ENCODE data around the gene MIER2.
"Not testable (repeated sequence)": the region's sequence is repeated elsewhere in the genome, so short reads cannot be mapped to it uniquely, and the experiment has no call there.

The MIER2 gene

DNA sequence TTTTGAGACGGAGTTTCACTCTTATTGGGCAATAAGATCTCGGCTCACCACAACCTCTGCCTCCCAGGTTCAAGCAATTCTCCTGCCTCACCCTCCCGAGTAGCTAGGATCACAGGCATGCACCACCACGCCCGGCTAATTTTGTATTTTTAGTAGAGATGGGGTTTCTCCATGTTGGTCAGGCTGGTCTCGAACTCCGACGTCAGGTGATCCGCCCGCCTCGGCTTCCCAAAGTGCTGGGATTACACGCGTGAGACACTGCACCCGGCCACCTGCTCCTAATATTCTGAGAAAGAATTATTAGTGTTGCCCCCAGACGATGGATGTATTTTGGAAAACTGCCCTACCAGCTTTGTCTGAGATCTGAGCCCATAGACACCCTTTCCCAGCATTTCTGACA is 10.9 kb upstream of the MIER2 start:
- not testable (repeated sequence) for DNase-seq

DNA sequence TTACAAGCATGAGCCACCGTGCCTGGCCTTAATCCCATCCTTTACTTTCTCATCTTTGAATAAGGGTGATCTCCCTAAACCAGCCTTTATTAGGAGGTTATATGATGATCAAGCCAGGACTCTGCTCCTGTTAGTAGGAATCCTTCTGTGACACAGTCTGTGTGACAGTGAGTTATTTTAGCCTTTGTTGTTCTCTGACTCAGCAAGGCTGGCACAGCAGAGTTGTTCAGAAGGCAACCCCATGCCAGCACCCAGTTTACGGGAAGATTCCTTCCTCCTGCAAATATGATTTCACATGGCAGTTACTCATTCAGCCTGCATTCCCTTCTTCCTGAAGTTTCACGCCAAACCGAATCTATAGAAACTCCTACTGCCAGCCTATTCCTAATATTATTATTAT is 10.5 kb upstream of the MIER2 start:
- DNase-seq, result no peak

DNA sequence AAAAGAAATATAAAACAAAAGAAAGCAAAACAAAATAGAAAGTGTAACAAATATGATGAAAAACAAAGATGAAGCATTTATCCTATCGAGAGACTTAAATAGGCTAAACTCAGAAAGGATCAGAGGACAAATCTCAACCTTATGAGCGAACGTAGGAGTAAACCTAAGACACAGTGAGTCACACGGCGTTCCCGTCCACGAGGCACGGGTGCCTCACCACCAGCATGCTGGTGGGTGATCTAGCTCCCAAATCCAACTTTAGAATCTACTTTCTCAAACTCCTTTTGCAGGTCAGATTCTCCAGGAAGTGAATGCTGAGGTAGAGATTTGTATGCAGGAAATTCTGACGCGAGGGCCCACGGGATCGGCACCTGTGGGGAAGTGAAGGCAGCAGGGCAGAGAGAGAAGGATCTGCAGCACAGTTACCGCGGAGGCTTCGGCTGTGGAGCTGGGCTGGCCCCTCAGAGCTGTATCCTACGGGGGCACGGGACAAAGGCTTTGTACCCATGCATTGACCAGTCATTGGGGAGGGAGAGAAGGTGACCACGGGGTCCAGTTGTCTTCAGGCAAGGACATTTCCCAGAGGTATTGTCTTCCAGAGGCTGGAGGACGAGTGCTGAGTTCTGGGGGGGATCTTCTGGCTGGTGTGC is 7.5 kb upstream of the MIER2 start:
- no peak for DNase-seq

DNA sequence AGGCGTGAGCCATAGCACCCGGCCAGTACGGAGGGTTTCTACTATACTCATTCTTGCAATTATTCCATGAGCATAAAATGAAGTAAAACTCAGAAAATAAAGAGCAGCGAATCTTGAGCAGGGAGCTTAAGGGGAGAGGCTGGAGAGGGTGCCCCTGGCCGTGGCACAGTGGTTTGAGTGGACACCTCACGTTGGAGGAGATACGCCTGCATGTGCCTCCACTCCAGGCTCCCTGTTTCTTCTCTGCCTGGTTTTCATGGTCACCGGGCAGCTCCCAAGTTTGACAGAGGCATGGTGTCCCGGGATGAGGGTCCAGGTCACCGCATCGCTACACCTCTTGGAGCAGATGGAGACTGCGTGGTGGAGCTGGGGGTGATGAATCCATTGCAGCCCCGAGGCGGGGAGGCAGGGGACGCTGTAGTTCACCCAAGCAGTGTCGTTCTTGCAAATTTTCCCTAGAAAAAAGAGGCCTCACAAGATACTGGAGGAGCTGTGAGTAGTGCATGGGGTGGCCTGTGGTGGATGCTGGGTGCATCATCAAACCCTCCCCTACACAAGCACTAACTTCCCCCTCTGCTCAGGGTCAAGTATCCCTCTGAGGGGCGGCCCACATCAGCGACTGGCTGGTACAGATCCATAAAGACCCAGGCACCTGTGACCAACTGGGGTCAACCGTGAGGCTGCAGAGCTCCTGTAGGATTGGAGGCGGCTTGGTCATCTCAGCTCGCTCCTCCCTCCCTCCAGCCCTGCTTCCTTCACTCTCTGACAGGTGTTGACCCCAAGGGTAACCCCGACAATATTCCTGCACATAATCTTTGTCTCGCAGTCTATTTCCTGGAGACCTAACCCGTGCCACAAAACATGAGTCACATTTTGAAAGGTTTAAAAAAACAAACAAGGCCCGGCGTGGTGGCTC is 3.6 kb upstream of the MIER2 start:
- DNase-seq, result no peak

DNA sequence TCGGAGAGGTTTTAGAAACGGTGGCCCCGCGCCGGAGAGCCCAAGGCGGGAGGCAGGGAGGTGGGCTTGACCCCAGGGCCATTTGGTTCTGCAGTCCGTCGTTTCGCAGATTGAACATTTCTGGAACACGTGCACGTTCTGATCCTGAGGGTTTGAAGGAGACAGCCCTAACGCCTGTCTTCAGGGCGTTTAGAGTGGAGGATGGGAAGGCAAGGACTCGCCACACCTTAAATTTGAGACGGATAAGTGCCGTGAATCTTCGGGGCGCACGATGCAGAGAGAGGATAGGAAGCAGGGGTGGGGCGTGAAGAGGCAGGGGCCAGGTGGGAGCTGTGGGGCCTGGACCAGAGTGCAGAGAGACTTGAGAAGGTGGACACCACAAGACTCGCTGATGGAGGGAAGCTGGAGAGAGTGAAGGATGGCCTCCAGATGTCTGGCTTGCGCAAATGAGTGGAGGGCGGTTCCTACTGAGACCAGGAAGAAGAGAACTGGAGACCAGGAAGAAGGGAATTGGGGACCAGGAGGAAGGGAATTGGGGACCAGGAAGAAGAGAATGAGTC is 804 bp upstream of the MIER2 start:
- DNase-seq, result no peak

DNA sequence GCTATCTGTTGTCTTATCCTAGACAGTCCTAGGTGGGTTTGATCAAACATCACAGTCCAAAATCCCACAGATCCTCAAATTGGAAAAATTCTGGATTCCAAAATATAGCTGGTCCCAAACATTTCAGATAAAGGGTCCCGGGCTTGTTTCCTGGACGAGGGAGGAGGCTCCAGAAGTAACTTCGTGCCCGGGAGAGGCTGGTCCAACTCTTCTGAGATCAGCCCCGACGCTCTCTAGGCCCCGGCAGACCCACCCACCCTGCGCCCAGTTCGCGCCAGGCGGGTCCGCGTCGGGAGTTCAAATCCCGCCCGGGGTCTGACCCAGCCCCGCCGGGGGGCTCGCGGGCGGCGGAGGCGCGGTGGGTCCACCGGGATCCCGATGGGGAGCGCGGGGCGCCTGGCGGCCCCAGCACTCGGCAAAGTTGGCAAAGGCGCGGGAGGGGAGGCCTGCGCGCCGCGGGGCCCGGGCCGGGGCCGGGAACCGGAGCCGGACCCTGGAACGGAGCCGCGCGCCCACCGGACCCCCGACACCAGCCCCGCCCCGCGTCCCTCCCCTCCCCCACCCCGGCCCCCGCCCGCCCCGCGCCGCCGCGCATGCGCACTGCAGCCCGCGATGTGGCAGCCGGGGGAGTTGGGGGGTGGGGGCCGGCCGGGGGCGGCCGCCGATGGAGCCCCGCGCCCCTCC is 513 bp downstream of the MIER2 start:
- peak; percentile 46 for DNase-seq

DNA sequence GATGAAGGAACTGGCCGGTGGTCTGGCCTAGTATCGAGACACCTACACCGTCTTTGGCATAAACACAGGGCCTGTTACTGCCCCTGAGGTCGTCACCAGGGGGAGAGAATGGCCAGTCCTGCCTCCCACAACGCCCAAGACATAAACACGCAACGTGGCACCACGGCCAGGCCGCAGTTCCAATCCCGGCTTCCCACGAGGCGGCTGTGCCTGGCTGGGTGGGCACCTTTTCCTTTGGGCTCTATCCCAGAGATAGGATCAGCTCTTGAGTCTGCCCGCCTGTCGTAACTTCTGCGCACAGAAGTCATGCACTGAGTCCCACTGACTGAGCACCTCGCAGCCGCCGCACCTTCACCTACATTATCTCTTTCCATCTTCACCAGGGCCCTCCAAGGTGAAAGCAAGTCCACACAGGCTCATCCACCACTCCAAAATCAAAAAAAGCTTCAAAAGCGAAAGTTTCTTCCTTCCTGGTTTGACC is 1.1 kb downstream of the MIER2 start:
- no peak for DNase-seq

DNA sequence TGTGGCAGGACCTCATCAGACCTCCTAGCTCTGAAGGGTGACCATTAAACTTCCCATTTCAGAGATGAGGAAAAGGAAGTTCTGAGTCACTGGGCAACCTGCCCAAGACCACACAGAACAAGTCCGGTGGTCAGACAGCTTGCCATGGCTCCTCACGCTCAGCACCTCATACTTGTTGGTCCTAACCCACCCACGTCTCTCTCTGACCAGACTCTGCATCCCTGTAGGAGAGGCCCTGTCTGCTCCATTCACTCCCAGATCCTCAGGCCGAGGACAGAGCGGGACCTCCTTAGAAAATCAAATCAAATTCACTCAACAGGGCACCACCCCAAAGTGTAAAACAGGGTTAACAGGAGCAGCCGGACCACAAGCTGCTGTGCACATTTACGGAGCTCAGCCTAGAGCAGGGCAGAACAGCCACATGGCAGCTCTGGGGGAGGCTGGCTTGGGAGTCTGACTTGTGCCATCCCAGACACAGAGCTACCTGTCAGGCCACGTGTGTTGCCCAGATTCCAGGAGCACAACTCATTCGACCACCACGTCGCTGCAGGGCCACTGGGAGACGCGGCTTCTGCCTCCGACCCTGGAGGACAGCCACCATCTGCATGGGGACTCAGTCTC is 1.7 kb downstream of the MIER2 start:
- DNase-seq, result no peak

DNA sequence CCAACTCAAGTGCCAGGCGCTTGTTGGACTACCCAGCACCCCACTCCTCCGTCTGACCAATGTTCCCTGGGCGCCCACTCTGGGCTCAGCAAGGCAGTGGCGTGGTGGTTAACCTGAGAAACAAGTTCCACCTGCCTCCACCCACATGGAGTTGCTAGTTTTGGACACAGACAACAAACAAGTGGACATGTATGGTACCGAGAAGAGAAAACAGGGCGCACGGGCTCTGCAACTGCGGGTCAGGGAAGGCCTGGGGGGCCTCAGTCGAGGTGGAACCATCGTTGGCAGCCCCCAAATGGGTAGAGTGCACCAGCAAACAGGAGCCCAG is 2.5 kb downstream of the MIER2 start:
- no peak for DNase-seq

DNA sequence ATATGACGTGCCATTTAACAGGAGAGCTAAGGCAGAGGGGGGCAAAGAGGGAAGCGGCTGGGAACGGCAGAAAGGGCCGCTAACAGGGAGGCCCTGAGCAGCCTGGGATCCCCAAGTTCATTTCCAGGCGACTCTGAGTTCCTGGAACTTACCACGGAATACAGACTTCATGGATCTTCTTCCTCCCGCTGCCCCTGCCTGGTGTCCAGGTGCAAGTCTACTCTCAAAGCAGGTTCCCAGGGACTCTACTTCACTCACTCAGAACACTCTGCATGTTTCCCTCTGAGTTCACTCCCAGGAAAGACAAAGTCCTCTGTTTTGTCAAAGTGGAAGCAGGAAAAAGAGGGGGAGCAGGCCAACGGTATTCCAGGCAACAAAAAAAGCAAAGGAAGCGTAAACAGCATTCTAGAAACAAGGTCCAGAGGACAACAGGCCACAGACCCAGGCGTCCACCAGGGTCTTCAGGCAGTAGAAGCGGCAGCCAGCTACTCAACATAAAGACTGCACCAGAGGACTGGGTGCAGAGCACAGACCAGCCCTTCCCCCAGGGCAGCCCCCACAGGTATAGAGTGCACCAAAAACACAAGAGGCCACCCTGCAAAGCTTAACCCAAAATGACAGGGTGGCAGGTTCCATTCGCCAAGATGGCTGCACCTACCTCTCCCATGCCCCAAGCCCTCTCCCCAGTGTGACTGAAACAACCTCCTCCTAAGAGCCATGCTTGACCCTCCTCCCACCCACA is 3.0 kb downstream of the MIER2 start:
- DNase-seq, result no peak

DNA sequence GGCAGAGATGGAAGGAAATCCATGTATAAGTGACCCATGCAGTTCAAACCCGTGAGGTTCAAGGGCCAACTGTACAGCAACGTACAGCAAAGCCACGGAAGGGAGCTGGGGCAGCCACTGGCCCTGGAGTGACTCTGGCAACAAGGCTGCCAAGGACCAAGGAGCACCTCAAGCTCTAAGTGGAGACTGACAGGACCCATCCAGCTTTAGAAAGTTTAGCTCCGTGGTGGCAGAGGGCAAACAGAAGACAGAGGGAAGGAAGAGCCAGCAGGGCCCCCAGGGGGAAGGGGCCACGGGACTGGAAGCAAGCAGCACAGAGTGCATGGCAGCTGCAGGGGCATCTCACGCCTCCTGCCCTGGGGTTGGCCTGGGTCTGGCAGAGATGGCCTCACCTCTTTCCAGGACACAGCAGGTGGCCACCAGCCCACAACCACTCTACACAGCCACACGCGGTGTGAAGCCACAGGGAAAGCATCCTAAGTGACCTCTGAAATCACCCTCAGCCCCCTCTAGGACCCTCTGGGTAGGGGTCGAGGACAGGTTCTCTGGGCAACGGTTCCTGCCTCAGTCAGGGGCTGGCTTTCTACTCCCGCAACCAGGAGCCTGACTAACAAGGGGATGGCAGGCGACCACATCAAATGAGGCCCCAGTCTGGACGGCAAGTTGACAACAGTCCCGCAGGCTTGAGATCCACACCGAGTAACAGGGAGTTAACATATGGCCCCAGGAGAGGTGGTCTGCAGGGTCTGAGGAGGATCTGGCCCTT is 3.8 kb downstream of the MIER2 start:
- no peak for DNase-seq

DNA sequence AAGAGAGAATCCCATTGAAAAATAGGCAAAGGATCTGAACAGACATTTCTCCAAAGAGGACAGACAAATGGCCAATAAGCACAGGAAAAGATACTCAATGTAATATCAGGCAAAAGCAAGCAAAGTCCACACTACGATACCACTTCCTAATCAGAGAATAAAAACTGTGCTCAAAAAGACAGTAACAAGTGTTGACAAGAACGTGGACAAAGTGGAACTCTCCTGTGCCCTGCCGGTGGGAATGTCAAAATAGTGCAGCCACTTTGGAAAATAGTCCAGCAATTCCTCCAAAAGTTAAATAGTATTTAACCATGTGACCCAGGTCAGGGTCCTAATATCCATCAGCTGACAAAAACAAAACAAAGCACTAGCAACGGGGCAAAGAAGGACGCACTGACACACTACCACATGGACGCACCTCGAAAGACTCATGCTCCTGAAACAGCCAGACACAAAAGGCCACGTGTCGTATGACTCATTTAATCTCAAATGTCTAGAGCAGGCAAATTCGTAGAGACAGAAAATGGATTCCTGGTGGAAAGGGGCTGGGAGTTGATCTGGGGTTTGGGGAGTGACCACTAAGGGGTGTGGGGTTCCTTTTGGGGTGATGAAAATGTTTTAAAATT is 5.2 kb downstream of the MIER2 start:
- DNase-seq, result no peak

DNA sequence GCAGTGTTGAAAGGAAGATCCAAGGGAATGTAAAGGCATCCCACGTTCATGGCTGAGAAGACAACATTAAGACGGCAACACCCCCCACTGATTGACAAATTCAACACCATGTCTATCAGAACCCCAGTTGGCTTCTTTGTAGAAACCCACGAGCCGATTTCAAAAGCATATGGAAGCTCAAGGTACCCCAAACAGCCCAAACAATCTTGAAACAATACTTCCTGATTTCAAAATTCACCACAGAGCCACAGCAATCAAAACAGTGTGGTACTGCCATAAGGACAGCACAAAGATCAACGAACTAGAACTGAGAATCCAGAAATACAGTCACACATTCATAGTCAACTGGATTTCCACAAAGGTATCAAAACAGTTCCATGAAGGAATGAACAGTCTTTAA is 6.2 kb downstream of the MIER2 start:
- no peak for DNase-seq

DNA sequence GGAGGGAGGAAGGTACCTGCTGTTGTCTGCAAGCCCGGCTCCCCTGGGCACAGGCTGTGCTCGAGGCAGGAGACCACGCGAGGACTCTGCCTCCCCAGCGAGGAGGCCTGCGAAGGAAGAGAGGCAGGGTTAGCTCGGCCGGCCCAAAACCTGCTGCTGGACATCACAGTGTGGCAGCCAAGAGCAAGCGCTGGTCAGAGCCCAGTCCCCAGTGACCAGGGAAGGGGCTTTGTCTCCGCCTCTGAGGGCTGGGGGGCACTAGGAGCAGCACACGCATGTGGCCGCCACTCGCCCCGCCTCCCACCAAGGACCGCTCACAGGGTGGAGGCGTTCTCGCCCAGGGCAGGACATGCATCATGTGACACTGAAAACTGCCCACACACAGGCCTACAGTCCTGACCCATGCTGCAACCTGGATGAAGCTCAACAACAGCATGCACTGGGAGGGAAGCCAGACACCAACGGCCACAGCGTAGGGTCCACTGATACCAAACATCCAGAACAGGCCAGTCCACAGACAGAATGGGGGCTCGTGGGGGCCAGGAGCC is 8.5 kb downstream of the MIER2 start:
- DNase-seq, result no peak

DNA sequence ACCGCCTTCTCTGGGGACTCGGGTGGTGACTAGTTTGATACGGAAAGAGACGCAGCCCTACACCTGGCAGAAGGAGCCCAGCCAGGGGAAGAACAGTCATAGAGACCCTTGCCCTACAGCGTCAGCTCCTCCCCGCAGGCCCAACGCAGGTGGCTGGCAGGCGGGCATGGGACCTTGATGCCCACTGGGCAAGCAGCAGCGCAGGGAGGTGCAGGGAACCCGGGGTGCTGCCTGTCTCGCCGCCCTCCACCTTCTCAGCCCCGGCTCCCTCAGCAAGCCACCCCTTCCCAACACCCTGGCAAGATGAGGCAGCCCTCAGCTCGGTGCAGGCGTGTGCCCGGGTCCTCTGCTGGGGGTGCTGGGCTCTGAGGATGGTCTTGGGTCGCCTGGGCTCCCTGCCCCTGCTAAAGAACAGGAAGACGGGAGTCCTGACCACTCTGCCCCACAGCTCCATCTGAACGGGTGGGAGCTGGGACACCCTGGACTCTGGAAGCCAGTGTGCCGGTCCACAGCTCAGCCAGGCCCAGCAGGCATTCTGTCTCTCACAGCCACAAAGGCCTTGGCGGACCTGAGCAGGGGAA is 9.0 kb downstream of the MIER2 start:
- no peak for DNase-seq

DNA sequence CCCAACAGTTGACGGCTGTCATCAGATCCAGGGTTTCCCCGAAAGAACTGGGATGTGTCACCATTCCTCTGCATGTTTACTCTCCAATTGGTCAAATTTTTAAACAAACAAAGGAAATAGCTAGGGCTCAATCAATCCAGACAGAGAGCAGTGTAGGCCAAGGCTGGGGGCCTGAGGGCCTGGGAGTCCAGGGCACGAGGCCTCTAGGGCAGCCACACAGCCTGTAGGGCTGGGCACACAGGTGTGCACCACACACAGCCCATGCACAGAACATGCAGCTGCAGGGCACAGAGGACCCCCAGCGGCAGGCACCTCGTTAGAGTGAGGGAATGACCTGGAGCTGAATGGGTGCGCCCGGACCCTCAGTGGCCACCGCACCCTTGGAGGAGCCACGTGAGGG is 9.5 kb downstream of the MIER2 start:
- DNase-seq, result no peak

DNA sequence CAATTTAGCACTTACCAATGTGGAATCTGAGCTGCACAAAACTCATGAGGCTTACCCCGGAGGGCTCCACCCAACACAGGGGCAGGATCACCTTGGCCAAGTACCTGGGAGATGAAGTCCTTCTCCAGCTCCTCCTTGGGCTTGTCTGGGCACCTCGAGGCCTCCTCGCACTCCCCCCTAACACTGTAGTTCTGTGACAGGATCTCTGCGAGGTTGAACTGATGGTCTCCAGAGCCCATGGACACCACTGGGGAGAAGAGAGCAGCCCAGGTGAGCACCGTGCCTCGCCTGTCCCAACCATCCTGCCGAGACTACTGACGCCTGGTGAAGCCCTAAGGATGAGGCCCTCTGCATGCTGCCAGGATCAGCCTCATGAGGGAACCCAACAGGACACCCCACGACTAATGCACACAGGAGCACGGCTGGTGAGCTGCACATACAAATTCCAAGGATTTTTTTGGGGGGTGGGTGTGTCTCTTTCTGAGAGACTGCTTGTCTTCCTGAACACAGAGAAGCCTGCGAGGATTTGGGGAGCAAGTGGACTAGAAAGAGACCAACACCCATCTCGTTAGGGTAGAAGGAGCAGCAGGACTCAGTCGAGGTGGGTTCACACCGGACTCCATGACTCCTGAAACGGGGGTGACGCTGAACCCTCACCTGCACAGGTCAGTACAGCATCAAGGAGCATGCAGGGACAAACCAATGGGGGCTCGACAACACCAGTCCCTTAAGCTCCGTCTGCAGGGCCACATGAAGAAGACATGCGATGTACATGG is 10.1 kb downstream of the MIER2 start:
- DNase-seq, result no peak

DNA sequence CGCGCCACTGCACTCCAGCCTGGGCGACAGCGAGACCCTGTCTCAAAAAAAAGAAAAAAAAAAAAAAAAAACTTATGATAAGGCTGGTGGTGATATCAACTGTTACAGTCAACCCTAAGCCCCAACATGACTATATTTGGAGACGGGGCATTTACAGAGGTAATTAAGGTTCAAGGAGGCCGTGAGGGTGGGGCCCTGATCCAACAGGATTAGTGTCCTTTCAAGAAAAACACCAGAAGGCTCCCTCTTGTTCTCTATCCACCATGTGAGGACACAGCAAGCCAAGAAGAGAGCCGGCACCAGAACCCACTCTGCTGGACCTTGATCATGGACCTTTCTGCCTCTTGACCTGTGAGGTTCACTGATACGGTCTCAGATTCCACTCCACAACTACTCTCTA is 14.1 kb downstream of the MIER2 start:
- DNase-seq, result no peak

DNA sequence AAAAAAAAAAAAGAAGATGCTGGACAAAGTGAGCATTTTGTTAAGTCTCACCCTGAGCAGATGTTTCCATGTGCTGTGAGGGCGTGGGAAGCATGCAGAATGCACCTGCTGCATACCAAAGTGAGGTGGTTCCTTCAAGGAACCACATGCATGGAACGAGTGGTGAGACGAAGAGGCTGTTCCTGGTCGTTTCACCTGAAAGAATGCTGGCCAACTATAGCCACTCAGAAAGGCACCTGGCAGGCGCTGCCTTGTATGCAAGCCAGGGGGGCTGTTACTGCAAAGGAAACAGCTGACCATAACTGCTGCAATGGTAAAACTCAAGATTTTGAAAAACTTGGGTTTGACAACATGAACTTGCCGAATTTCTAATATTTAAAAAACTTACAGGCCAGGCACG is 14.7 kb downstream of the MIER2 start:
- DNase-seq, result no peak

Data from NCI-H774 (cell line).